ENCODE measurements around the gene SYNPO2.

SYNPO2 gene

DNA sequence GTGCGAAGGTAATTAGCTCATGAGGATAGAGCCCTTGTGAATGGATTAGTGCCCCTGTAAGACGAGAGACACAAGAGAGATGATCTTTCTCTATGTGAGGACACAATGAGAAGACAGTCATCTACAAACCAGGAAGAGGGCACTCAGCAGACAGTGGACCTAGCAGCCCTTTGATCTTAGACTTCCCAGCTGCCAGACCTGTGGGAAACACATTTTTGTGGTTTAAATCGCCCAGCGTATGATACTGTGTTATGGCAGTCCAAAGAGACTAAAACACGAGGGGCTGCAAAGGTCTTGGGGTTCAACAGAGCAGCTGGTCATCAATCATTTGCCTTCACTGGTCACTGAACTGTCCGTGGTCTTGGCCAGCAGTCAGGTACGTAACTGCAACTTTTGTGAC lies 9.2 kb upstream of the SYNPO2 start:
- TF ChIP-seq SIN3A (IDR thresholded peaks at IDR 0.05; ENCODE audit: borderline replicate concordance, insufficient read depth, low read length) (no peak), POLR2AphosphoS5 (IDR thresholded peaks at IDR 0.05; ENCODE audit: low read depth, low read length) (no peak)

DNA sequence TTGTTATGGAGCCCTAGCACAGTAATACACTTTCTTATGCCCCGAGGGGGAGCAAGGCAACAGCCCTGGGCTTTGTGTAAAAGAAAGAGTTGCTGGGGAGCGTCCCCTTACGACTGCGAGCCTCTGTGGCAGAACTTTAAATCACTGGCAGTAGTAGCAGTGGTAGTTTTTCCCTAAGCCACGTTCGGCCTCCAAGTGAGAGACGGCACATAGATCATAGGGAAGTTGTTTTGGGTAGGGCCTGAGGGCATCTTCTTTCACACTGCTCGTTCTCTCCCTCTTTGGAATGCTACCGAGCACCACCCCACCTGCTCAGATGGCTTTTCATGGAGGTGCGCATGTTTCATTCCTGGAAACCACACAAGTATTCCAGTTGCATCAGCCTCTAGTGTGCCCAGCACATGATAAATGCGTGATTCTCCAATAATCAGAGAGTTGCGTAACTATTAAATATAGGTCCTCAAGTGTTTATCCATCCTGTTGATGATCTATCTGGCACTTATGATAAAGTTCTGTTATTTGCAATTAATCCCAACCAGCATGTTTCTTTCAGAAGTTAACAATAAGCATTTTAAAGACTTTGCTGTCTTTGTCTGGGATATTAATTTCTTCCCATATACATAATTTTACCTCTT lies 7.0 kb upstream of the SYNPO2 start:
- no peak for TF ChIP-seq SIN3A (IDR thresholded peaks at IDR 0.05; ENCODE audit: borderline replicate concordance, insufficient read depth, low read length)
- TF ChIP-seq, protein P1, sequence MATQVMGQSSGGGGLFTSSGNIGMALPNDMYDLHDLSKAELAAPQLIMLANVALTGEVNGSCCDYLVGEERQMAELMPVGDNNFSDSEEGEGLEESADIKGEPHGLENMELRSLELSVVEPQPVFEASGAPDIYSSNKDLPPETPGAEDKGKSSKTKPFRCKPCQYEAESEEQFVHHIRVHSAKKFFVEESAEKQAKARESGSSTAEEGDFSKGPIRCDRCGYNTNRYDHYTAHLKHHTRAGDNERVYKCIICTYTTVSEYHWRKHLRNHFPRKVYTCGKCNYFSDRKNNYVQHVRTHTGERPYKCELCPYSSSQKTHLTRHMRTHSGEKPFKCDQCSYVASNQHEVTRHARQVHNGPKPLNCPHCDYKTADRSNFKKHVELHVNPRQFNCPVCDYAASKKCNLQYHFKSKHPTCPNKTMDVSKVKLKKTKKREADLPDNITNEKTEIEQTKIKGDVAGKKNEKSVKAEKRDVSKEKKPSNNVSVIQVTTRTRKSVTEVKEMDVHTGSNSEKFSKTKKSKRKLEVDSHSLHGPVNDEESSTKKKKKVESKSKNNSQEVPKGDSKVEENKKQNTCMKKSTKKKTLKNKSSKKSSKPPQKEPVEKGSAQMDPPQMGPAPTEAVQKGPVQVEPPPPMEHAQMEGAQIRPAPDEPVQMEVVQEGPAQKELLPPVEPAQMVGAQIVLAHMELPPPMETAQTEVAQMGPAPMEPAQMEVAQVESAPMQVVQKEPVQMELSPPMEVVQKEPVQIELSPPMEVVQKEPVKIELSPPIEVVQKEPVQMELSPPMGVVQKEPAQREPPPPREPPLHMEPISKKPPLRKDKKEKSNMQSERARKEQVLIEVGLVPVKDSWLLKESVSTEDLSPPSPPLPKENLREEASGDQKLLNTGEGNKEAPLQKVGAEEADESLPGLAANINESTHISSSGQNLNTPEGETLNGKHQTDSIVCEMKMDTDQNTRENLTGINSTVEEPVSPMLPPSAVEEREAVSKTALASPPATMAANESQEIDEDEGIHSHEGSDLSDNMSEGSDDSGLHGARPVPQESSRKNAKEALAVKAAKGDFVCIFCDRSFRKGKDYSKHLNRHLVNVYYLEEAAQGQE (IDR thresholded peaks at IDR 0.05; ENCODE audit: insufficient read depth in 1 of 2, low read depth in 2 of 2, low read length in 2 of 2): no peak
- TF ChIP-seq TAF1 (IDR thresholded peaks at IDR 0.05; ENCODE audit: borderline replicate concordance, insufficient read depth, low read length): no peak
- no peak for TF ChIP-seq FOXP2 (optimal IDR thresholded peaks at IDR 0.05; ENCODE audit: borderline replicate concordance, extremely low read depth, extremely low read length, insufficient read depth)

DNA sequence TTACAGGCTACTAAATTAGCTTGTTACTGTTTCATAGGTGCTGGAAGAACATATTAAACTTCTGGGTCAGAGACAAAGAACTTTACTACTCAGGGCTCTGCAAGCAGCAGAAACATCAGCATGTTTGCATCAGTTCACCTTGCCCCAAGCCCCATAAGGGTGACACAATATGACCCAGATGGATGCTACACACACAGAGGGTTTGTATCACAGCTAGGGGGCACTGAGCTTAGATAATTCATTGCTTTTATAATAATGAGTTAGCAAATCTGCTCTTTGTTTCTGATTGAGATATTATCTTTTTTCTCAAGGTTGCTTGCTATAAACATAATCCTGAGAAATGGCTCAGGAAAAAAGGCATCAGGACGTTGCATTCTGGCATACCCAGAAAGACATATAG lies 4.8 kb upstream of the SYNPO2 start:
- TF ChIP-seq SIN3A (IDR thresholded peaks at IDR 0.05; ENCODE audit: borderline replicate concordance, insufficient read depth, low read length) (no peak), TAF1 (IDR thresholded peaks at IDR 0.05; ENCODE audit: borderline replicate concordance, insufficient read depth, low read length) (no peak), FOXP2 (optimal IDR thresholded peaks at IDR 0.05; ENCODE audit: borderline replicate concordance, extremely low read depth, extremely low read length, insufficient read depth) (no peak)
- TF ChIP-seq, protein P1 (IDR thresholded peaks at IDR 0.05; ENCODE audit: insufficient read depth in 1 of 2, low read depth in 2 of 2, low read length in 2 of 2): no peak

DNA sequence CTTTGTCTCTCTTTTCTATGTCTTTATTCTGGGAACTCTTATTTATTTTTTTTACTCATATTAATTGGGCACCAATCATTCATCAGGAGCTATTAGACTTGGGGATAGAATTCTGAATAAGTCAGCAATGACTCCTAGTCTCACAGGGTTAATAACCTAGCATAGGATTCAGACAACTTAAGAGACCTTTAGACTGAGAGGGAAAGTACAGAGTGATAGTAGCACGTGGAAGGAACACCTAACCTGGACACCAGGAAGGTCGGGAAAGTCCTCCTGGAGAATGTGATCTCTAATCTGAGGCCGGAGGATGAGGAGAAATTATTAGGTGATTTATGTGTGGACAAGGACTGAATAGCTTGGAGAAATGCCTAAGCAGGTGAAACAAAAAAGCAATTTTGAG lies 3.9 kb upstream of the SYNPO2 start:
- TF ChIP-seq, protein P1 (IDR thresholded peaks at IDR 0.05; ENCODE audit: insufficient read depth in 1 of 2, low read depth in 2 of 2, low read length in 2 of 2): no peak

DNA sequence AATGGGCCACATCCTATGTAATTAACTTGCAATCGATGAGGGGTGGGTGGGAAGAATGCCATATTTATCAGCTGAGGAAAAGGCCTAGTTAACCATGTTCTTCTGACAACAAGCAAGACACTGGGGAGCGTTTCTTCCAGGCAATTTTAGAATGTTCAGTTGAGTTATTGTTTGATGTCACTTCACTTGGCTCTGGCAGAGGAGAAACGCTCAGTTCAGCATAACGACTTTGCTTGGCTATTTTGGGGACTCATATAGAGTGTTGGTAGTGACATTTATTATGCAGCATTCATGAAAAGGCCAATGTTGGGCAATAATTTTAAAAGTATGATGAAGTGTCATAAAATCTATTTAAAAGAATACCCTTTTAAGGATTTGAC lies 648 bp downstream of the SYNPO2 start:
- TF ChIP-seq TAF1 (IDR thresholded peaks at IDR 0.05; ENCODE audit: borderline replicate concordance, insufficient read depth, low read length): no peak
- TF ChIP-seq, protein P1 (IDR thresholded peaks at IDR 0.05; ENCODE audit: insufficient read depth in 1 of 2, low read depth in 2 of 2, low read length in 2 of 2): no peak
- TF ChIP-seq SIN3A (IDR thresholded peaks at IDR 0.05; ENCODE audit: borderline replicate concordance, insufficient read depth, low read length): no peak
- TF ChIP-seq POLR2AphosphoS5 (IDR thresholded peaks at IDR 0.05; ENCODE audit: low read depth, low read length): no peak
- TF ChIP-seq FOXP2 (optimal IDR thresholded peaks at IDR 0.05; ENCODE audit: borderline replicate concordance, extremely low read depth, extremely low read length, insufficient read depth): no peak
